ENCODE measurements around the gene MEIS3. TPM values are rescaled to one million over a fixed set of nuclear protein-coding genes. Genes with fewer than 3 reads are reported as not detected.

MEIS3 gene
- total and polyA plus RNA-seq, 7 donors, result 0.92 to 19.4 (median 11.8) TPM

DNA sequence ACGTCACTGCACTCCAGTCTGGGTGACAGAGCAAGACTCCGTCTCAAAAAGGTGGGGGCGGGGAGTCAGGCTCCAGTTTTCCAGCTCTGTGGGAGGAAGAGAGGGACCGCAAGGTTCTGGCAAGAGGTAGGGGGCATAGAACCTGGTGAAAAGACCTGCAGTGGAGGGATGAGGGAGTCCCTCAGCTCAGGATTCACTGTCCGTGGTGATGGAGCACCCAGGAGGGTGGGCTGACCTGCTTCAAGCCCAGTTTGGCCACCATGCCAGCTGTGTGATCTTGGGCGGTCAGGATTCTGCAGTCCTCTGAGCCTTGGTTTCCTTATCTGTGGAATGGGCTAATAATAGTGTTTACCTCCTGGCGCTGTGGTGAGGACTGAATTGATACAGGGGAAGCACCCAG lies 31.2 kb upstream of the MEIS3 start:
- Histone ChIP-seq H3K36me3 (peaks cover 0 to 45% (median 0%) of the 10 kb centered on the region in 4 donors), H3K9me3 (peaks cover 0 to 2% (median 0%) of the 10 kb centered on the region in 4 donors), H3K27ac (no peak overlapping the region), H3K4me3 (no peak overlapping the region), H3K4me1 (peaks cover 0 to 27% (median 20%) of the 10 kb centered on the region in 4 donors), H3K27me3 (peaks cover 0 to 29% (median 3%) of the 10 kb centered on the region in 3 donors)
- intact Hi-C loops (cut with DNase I), result no loop called here
- WGBS, 2 donors, result 58 to 69% methylated on average over 7 of the region's 7 CpGs
- TF ChIP-seq, protein P1, sequence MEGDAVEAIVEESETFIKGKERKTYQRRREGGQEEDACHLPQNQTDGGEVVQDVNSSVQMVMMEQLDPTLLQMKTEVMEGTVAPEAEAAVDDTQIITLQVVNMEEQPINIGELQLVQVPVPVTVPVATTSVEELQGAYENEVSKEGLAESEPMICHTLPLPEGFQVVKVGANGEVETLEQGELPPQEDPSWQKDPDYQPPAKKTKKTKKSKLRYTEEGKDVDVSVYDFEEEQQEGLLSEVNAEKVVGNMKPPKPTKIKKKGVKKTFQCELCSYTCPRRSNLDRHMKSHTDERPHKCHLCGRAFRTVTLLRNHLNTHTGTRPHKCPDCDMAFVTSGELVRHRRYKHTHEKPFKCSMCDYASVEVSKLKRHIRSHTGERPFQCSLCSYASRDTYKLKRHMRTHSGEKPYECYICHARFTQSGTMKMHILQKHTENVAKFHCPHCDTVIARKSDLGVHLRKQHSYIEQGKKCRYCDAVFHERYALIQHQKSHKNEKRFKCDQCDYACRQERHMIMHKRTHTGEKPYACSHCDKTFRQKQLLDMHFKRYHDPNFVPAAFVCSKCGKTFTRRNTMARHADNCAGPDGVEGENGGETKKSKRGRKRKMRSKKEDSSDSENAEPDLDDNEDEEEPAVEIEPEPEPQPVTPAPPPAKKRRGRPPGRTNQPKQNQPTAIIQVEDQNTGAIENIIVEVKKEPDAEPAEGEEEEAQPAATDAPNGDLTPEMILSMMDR (IDR thresholded peaks at IDR 0.05), result no peak
- DNase-seq, result no peak

DNA sequence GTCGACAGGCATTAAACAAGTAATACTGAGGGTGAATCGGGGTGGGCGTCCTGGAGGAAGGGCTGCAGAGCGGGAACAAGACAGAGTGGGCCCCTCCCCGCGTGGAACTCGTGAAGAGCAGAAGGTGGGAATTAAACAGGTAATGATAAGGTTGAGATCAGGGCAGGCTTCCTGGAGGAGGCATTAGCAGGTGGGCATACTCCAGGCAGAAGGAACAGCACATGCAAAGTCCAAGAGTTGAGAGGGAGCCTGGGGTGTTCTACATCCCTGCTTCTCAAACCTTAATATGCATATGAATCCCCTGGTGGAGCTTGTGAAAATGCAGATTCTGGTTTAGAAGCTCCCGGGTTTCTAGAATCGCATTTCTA lies 29.0 kb upstream of the MEIS3 start:
- peaks cover 0 to 33% (median 0%) of the 10 kb centered on the region in 4 donors for H3K36me3 ChIP-seq
- intact Hi-C loops (cut with DNase I), result no loop called here
- TF ChIP-seq, protein P1 (IDR thresholded peaks at IDR 0.05), result no peak
- no peak for TF ChIP-seq EP300 (IDR thresholded peaks at IDR 0.05)
- no peak for TF ChIP-seq POLR2AphosphoS5 (IDR thresholded peaks at IDR 0.05)
- no peak for TF ChIP-seq POLR2A (IDR thresholded peaks at IDR 0.05)
- WGBS, 2 donors, result 26 to 28% methylated on average over 9 of the region's 9 CpGs
- H3K4me3 ChIP-seq, result no peak overlapping the region
- no peak overlapping the region for H3K27ac ChIP-seq
- peaks cover 0 to 49% (median 7%) of the 10 kb centered on the region in 3 donors for H3K27me3 ChIP-seq
- no peaks in the 10 kb centered on the region for H3K9me3 ChIP-seq
- H3K4me1 ChIP-seq, result peaks cover 0 to 27% (median 20%) of the 10 kb centered on the region in 4 donors
- no peak for DNase-seq

DNA sequence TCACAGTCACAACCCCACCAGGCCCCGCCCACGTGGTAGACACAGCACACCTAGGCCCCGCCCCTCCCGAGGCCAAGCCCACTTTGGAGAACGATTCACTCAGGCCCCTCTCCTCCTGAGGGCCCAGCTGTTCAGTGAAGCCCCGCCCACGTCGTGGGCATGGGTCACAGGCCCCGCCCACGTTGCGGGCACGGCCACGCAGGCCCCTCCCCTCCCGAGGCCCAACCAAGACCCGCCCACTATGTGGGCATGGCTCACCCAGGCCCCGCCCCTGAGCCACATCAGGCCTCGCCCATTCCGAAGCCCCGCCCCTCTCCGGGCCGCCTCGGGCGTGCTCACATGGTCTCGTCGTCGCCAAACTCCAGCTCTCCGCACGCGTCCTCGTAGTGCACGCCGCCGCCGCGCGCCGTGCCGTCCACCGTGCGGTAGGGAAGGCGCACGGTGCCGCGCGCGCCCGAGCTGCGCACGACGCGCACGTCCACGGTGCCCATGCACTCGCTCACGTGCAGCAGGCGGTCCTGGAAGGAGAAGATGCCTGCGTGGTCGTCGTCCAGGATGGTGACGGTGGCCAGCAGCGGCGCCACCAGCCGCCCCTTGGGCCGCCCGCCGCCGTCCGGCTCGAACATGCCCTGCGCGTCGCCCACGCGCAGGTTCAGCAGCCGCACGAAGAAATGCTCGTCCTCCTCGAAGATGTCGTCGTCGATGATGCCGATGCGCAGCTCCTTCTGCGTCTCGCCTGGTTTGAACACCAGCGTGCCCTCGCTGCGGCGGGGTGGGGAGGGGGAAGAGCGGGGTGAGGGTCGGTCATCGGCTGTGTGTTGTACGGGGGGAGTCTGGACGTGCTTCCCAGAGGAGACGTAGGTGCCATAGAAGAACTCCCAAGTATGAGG lies 28.4 kb upstream of the MEIS3 start:
- no peaks in the 10 kb centered on the region for H3K9me3 ChIP-seq
- TF ChIP-seq POLR2AphosphoS5 (IDR thresholded peaks at IDR 0.05) (no peak), POLR2A (IDR thresholded peaks at IDR 0.05) (no peak), EP300 (IDR thresholded peaks at IDR 0.05) (no peak)
- TF ChIP-seq, protein P1 (IDR thresholded peaks at IDR 0.05), result no peak
- H3K4me1 ChIP-seq, result peaks cover 0 to 27% (median 20%) of the 10 kb centered on the region in 4 donors
- 7 to 19% methylated on average over 95 of the region's 95 CpGs for WGBS, 2 donors
- no peak overlapping the region for H3K27ac ChIP-seq
- peak overlapping the region in 2 of 4 donors; percentile 11 to 17 for H3K4me3 ChIP-seq
- H3K27me3 ChIP-seq, result peaks cover 0 to 53% (median 7%) of the 10 kb centered on the region in 3 donors
- no peak for DNase-seq
- peaks cover 0 to 29% (median 0%) of the 10 kb centered on the region in 4 donors for H3K36me3 ChIP-seq
- intact Hi-C loops (cut with DNase I), result no loop called here

DNA sequence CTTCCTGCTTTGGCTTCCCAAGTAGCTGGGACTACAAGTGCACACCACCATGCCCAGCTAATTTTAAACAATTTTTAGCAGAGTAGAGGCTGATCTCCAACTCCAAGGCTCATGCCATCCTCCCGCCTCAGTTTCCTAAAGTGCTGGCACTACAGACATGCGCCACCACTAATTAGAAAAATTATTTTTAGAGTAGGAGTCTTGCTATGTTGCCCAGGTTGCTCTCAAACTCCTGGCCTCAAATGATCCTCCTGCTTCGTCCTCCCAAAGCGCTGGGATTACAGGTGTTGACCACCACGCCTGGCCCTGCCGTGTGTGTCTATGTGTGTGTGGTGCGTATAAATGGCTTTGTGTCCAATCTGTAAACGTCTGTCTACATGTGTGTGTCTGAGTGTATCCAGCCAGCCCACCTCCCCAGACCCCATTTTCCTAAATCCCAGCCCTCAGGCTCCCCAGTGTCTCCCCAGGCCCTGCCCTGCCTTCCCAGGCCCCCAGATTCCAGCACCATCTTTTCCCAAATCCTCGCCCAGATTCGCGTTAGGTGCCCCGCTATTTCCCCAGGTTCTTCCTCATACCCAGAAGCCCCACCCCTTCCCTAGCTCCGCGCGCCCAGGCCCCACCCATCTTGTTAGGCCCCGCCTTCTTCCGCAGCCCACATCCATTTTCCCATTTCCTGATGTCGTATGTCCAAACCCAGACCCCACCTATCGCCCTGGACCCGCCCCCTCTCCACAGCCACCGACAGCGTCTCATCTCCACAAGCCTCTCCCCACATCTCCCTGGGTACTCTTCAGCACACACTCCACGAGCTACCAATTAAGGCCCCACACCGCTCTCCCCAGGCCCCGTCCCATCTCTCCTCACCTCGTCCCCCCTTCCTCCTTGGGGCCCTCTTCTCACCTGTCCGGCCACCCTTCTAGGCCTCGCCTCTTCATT lies 27.5 kb upstream of the MEIS3 start:
- H3K9me3 ChIP-seq, result no peaks in the 10 kb centered on the region
- TF ChIP-seq POLR2AphosphoS5 (IDR thresholded peaks at IDR 0.05) (no peak), POLR2A (IDR thresholded peaks at IDR 0.05) (no peak), EP300 (IDR thresholded peaks at IDR 0.05) (no peak)
- TF ChIP-seq, protein P1 (IDR thresholded peaks at IDR 0.05), result no peak
- H3K36me3 ChIP-seq, result peaks cover 0 to 23% (median 0%) of the 10 kb centered on the region in 4 donors
- H3K4me3 ChIP-seq, result no peak overlapping the region
- H3K27ac ChIP-seq, result no peak overlapping the region
- DNase-seq, result no peak
- 19% methylated on average over 28 of the region's 28 CpGs for WGBS, 2 donors
- peaks cover 0 to 27% (median 20%) of the 10 kb centered on the region in 4 donors for H3K4me1 ChIP-seq
- intact Hi-C loops (cut with DNase I), result no loop called here
- peaks cover 0 to 53% (median 7%) of the 10 kb centered on the region in 3 donors for H3K27me3 ChIP-seq
